Skeletal muscle tissue (tissue), 2 donors: Measurements from ENCODE around the gene PTPRR. TPM values are rescaled to one million over a fixed set of nuclear protein-coding genes. Genes with fewer than 3 reads are reported as not detected.

Experiments
- small RNA-seq: library from RNA; depleted of rRNA; stranded (forward); fragments of <200 nt; gene quantifications from one replicate; pipeline ENCODE3, GENCODE V24; 2014
- total RNA-seq: library from RNA; depleted of rRNA; stranded (reverse); fragments of >200 nt; gene quantifications from one replicate; pipeline ENCODE4 v1.2.3, GENCODE V29; 2014

The PTPRR gene
- total RNA-seq, 1 donor from 2014 or later, result 1.0 TPM

Small RNA genes lying within 50 kb of the gene (small RNA-seq; reads per million reads assigned to genes)
- not detected for gene RF00019

Other genes starting within 250 kb of the PTPRR start
- 3.7 TPM for gene TSPAN8, start 237.3 kb upstream of the PTPRR start, total RNA-seq